NCI-H2029 (cell line): ENCODE results near the gene LMCD1.
A peak's percentile ranks its signal among the peaks of the same experiment; 100 is the strongest.

ENCODE experiments used
- DNase-seq: peaks from one replicate; lab custom pipeline; 2025; lab: John Stamatoyannopoulos, UW

LMCD1 gene

GRCh38 chr3:8619548-8619947 lies 117.9 kb downstream of the LMCD1 start:
- no peak for DNase-seq

- no peak for DNase-seq
Measured at GRCh38 chr3:8621141-8621540, 119.5 kb downstream of the LMCD1 start.

- DNase-seq, result no peak
Measured at GRCh38 chr3:8621872-8622271, 120.2 kb downstream of the LMCD1 start.

GRCh38 chr3:8622873-8623691 lies 121.5 kb downstream of the LMCD1 start:
- DNase-seq, result peak; percentile 24

GRCh38 chr3:8623741-8624140 lies 122.1 kb downstream of the LMCD1 start:
- no peak for DNase-seq
